Nucleus accumbens (tissue), 56 donors: ENCODE data around the gene MIAT.
"Not testable (repeated sequence)": the region's sequence is repeated elsewhere in the genome, so short reads cannot be mapped to it uniquely, and the experiment has no call there.

ENCODE experiments used
- DNase-seq, 56 donors: peaks; one replicate each; lab custom pipeline; 2025; lab: John Stamatoyannopoulos, UW

Gene MIAT

DNA sequence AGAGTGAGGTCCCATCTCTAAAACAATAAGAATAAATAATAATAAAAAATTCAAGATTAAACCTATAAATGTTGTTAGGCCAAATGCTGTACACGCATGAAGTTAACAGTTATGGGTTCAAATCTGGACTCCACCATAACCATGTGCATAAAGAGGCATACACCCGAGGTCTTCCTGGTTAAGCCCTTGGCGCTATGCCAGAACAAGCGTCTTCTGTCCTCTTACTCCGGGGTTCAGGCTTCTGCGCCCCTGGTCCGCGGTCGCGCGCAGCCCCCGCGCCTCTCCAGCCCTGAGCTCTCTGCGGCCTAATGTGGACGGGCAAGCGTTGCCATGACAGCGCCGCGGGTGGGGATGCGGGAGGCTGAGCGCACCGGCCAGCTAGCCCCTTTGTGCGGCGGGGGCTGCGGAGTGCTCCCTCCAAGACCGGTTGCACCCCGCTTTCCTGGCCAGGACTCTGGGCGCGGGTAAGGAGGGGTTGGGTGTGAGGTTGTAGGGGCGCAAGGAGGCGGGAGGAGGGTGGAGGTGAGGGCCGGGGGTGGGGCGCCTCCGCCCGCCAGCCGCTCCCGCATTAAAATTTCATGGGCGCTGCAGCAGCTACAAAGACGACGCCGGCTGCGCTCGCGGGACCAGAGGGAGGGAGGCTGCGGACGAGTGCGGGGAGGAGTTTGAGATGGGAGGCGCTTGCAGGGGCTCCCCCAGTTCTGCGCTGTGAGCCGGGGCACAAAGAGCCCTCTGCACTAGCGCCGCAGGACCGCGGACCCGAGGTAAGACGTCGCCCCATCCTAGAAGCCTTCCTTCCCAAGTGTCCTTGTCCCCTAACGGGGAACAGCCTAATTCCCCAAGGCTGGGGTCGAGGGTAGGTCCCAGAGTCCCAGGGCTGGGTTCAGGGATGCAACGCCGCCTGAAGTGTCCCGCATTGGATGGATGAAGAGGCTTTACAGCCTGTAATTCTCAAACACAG, at the start of gene MIAT:
Gene MIAT, plus strand, starts transcription at position 698 of the 961 bp plus-strand sequence.
- DNase-seq, result peak in 37 of 56 donors; percentile 12 to 79 (median 46)

DNA sequence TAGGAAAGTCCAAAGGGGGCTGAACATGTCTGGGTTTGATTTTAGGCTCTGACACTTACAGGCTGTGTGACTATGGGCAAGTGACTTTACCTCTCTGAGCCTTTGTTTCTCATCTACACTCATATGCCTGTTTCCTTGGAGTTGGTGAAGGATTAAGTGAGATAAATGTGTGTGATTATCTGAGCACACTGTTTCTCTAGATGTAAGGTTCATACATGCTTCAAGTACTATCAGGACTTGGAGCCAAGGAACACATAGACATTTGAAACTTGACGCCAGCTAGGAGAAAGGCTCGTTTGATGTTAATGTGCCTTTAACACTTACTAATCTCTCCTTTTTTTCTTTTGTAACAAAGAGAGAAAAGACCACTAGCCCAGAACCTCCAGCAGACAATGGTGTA, 49.3 kb upstream of the MIAT start:
- DNase-seq, result no peak

DNA sequence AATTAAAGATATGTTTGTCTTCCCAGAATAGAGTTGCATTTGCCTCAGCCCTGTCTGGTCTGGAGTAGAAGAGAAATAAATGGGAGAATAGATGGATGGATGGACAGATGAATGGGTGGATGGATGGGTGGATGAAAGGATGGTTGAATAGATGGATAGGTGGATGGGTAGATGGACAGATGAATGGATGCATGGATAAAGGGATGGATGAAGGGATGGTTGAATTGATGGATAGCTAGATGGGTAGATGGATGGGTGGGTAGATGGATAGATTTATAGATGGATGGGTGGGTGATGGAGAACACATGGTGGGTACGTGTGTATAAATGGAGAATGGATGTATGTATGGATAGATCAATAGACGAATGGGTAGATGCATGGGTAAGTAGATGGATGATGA, 48.1 kb upstream of the MIAT start:
- no peak for DNase-seq

DNA sequence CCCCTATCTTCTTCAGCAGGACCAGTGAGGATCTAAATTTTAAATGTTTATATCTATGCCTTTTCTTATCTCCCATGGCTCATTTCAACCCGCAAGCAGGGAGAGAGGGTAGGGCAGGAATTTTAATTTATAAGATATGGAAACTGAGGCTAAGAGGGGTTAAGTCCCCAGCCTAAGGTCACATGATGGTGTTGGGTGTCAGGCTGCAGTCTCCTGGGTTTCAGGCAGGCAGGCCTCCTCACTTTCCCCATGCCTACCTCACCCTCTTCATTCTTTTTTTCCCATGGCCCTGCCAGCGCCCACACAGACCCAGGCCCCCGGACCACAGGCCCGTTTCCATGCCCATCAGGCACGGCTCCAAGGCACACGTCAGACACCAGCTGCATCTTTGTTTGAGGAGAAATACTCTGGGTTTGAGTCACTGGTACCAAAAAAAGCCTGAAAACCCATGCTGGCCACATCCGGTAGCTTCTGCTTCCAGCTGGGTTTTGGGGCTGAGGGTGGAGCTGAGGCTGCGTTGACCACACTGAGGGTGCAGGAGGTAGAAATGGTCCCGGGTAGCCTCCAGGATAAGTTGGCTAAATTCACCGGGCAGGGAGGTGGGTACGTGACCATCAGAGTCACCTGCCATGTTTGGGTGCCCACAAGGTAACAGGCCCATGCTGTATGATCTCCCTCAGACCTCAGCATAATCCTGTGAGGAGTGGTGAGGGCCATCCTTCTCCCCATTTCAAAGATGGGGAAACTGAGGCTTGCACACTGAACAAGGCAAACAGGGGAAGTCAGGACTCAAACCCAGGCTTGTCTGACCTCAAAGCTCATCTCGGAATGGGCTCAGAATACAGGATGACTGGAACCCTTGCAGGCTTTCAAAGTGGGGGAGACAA, 47.1 kb upstream of the MIAT start:
- DNase-seq, result peak in 20 of 56 donors; percentile 2 to 59 (median 22)

DNA sequence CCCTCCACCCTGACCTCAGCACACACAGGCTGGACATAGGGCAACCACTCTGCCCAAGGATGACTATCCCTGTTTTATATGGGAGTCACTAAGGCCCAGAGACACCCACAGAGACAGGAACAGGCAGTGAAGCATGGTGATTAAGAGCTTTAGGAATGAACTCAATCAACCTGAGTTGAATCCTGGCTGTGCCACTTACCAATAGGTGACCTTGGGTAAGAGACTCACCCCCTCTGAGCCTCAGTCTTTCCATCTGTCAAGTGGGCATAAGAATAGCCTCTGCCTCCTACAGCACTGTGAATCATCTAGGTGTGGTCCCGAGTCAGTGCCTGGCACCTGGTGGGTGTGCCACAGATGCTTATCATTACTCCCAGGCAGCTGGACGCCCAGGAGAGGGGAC, 46.4 kb upstream of the MIAT start:
- no peak for DNase-seq

DNA sequence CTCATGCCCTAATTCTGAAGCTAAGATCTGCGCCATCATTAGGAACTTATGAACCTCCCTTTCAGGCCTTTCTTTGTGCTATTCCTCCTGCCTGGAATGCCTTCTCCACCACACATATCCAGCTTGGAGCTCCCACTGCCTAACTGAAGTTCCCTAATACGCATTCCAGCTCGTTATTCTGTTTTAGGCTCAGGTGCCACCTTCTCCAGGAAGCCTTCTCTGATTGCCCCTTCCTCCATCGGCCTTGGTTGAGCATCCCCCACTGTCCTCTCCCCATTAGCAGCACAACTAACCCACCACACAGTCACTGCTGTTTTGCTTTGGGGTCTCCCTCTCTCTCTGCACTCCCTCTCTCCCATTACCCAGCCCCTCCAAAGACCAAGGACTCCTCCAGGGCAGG, 44.7 kb upstream of the MIAT start:
- DNase-seq, result no peak

DNA sequence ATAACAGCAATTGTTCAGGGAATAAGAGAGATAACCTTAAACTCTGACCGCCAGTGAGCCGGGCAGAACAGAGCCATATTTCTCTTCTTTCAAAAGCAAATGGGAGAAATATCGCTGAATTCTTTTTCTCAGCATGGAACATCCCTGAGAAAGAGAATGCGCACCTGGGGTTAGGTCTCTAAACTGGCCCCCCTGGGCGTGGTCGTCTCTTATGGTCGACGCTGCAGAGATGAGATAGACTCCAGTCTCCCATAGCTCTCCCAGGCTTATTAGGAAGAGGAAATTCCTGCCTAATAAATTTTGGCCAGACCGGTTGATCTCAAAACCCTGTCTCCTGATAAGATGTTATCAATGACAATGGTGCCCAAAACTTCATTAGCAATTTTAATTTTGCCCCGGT, 43.6 kb upstream of the MIAT start:
- DNase-seq, result not testable (repeated sequence)

DNA sequence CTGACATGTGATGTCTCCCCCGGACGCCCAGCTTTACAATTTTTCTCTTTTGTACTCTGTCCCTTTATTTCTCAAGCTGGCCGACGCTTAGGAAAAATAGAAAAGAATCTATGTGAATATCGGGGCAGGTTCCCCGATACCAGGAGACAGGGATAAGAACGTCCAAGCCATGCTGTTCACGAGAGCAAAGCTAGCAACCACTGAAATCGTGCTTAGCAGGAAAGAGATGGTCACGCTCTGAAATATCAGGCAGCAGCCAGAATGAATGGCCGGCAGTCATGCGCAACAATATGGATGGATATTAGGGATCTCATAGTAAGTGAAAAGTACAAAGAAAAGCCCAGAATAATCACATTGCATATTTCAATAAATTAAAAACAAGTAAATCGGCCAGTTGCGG, 43.1 kb upstream of the MIAT start:
- no peak for DNase-seq

DNA sequence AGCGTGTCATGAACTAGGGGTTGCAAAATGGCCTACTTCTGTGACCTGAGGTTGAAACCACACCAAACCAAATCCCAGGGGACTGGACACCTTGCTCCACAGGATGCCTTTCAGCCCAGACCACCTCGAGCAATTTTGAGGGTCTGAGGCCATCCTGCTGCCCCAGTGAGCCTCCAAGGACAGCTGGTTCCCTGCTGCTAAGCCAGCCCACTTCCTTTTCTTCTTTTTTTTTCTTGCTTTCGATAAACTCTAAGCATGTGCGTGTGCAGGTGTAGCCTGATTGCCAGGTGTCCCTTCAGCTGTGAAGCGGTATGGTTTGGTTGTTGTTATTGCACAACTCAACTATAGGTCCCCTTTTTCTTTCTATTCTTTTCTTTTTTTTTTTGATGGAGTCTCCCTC, 42.2 kb upstream of the MIAT start:
- DNase-seq, result no peak

DNA sequence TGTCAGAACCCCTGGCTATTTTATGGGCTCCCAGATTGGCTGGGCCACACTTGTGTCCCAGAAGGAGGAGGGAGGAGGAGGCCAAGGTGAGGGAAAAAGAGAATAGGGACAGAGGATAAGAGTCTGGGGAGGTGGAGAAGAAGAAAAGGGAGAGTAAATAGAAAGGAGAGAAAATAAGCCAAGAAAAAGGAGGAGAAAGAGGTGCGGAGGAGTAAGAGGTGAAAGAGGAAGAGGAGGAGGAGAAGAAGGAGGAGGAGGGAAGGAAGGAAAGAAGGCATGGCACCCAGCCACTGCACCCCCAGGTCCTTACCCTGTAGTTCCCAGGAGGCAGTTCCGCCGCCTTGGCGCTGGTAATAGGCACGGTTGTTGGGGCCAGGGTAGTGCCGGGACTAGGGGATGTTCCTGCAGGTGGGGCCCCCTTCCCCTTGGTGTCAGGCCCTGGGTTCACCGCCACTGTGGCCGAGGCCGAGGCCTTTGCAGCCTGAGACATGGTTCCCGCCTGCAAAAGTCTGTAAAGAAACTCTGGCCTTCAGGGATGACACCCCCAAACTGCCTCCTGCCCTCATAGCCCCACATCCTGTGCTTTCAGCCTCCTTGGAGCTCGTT, 41.5 kb upstream of the MIAT start:
- DNase-seq, result no peak

DNA sequence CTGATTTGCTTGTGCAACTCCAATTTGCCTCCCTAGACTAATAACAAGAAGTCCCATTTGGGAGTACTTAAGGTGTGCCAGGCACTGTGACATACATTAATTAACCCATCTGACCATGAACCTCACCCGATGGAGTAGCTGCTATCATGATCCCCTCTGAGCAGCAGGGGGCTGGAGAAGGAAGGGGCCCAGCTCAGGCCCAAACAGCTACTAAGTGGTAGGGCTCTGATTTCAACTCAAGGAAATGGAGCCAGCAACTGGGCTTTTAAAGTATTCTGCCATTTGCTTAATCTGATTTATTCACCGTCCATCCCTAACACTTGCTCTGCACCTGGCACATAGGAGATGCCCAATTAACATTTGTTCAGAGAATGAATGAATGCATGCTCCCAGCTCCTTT, 40.7 kb upstream of the MIAT start:
- DNase-seq, result no peak

DNA sequence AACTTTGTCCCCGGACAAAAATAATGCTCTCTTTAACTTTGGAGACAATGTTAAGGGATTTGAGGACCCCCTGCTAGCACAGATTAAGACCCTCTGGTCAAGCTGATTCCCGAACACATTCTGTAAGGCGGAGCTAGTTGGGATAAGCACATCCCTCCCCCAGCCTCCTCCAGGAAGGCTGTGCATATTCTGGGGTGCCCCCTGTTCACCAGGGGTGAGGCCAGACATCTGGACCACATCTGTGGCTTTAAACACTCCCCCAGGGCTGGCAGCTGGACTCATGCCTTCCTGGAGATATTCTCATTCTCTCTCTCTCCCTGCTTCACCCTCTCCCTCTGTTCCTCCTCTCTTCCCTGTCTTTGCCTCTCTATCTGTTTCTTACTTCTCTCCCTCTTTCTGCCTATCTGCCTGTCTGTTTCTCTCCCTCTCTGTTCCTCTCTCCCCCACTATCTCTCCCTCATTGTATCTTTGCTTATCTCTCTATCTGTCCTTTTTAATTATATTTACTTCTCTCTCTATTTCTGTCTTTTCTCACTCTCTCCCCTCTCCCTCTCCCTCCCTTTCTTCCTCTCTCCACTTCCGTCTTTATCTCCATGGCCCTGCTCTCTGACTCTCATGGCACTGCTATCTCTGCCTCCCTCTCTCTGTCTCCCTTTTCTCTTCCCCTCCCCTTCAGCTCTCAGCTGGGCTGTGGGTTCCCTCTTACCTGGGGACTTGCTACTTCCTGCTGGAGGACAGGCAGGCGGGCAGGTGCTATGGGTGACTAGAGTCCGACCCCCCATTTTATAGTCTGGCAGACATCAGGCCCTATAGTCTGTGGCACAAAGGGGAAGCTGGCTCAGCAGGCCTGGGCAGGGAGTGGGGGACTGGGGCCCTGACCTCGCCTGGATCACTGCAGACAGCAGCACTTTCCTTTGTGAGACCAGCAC, 39.9 kb upstream of the MIAT start, which contains the start of gene CRYBB1:
Gene CRYBB1, minus strand, starts transcription at position 757 of the 929 bp plus-strand sequence. CDS start 1,708 bp downstream, outside the sequence.
- peak in 7 of 56 donors; percentile 2 to 34 (median 7) for DNase-seq

DNA sequence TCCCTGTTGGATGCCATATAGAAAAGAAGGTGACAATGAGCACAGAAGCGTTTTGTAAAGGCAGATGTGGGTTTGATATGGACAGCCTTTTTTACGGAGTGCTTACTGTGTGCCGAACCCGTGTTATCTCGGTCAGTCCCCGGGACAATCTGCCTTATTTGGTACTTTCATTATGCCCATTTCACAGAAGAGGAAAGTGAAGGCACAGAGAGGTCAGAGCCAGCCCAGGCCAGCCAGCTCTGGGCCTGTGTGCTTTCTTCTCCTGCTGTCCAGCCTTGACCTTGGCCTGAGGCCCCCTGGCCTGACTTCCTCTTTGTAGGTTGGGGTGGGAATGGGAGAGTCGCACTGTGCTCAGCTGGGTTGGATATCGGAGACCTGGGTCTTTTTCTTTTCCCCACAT, 38.9 kb upstream of the MIAT start:
- no peak for DNase-seq

DNA sequence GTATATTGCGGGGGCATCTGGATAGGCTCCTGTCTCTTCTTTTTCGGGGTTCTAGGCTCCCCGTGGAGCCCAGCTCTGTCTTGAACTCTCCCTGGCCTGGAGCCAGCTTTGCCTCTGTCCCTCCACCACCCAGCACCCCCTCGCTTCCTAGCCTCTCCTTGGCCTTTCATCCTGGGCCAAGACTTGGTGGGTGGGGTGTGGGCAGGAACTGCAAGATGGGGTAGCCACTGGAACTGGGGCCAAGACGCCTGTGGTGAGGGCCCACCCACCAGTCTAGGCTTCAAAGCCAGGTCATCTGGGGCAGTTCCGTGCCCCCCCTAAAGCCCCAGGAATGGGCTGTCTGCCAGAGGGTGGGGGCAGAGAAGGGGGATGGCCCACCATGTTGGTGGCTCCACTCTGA, 37.9 kb upstream of the MIAT start:
- no peak for DNase-seq

DNA sequence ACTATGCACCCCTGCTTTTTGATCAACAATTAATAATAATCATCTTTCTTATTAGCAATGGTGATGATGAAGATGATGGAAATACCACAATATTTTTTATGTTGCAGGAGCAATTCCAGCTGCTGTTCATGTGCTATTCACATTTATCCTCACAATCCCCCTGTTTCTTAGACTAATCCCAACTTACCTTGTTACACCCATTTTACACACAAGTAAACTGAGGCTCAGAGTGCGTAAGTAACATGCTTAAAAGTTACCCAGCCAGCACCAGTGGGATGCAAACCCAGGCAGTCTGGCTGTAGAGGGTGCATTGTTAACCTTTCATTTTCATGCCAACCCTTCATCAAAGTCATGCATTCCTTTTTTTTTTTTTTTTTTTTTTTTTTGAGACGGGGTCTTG, 37.2 kb upstream of the MIAT start:
- DNase-seq, result no peak

DNA sequence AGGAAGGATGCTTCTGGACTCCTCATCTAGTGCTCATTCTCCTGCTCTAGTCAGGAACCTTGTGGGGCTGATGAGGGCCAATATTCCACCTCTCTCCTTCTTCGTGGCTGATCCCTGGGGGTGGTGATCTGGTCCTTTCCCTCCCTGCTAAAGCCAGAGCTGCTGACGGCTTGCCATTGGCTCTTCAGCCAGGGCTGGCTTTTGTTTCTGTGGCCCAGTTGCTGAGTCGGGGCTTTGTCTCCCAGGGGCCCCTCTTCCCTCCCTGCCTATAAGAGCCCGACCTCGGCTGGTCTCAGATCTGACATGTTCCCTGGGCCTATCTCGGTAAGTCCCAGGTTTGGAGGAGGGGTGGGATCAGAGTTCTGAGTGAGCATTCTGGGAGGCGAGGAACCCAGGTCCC, 35.7 kb upstream of the MIAT start, which contains the start of gene CRYBA4:
Gene CRYBA4, plus strand, starts transcription at position 301 of the 400 bp plus-strand sequence. CDS start 634 bp downstream, outside the sequence.
- no peak for DNase-seq

DNA sequence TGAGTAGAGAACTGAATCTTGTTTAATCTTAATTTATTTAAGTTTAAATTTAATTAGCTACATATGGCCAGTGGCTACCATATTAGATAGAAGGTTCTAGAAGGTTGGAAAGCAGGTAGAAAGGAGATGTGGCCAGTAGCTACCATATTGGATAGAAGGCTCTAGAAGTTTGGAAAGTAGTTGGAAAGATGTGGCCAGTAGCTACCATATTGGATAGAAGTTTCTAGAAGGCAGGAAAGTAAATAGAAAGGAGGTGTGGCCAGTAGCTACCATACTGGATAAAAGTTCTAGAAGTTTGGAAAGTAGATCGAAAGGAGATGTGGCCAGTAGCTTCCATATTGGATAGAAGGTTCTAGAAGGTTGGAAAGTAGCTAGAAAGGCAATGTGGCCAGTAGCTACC, 33.4 kb upstream of the MIAT start:
- DNase-seq, result no peak

DNA sequence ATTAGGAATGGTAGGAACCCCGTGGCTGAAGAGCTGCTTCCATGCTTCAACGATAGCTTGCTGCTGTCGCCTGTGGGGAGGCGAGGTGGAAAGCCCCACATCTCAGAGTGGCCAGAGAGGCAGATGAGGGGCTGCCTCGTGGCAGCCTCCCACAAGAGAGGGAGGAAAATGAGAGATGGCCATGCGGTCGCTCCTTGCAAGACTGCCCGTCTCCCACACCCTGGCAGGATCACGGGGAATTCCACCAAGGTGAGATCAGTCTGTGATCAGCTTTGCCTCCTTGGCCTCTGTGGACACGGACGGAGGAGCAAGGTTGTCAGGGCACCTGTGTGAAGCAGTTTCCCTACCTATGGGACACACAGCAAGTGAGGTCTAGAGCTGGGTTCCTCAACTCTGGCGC, 32.6 kb upstream of the MIAT start:
- no peak for DNase-seq

DNA sequence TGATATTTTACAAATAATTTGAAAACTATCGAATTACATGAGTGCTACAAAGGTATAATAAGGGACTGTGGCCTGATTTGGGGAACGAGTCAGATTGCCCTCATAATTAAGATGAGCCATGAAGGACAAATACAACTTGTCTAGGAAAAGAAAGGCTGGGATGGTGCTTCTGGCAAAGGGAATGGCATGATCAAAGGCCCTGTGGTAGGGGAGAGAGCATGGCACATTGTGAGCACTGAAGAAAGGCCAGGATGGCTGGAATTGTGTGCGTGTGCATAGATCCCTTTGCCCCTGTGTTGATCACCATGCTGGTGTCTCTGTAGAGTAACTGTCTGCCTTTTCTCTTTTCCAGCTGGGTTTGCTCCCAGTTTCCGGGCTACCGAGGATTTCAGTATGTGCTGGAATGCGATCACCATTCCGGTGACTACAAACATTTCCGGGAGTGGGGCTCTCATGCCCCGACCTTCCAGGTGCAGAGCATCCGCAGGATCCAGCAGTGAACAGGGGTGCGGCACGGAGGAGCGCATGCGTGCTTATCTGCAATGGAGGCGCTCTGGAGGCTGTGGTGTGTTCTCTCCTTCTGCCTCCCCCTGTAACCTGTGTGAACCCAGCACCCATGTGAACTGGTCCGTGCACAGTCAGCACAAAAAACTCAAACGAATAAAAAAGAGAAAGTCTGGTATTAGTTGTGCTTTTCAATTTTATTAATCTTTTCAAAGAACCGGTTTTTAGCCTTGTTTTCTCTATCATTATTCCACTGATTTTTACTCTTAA, 27.2 kb upstream of the MIAT start:
- no peak for DNase-seq
